ENCODE data around the gene TNFRSF1B.
A peak's percentile ranks its signal among the peaks of the same experiment; 100 is the strongest.

The TNFRSF1B gene

DNA sequence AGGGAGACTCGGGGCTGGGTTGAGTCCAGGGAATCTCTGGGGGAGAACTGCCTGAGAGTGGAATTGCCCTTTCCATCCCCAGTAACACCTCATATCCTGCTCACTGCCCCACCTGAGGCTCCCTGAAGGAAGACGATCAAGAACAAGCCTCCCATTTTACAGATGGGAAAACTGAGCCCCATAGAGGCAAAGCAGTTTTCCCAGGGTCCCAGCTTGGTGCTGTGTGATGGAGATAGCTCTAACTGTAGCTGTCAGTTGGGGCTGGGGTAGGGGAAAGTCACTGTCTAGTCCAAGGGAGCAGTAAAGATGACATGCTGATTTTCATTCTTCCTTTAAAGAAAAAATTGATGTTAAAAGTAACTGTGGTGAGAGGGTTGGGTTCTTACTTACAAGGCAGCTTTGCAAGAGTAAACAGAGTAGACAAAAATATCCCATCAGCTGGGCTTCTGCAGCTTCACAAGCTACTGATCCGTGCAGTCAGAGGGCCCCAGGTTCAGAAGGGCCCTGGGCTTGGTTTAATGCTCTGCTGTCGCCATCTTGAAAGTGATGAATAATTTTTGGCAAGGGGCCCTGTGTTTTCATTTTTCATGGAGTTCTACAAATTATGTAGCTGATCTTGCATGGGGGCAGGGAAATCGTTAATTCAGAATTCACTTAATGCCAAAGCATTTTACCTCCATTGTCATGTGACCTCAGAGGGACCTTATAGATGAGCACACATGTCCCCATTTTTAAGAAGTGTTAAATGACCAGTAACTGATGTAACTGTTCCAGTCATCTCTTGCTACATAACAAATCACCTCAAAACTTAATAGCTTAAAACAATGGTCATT, 17.6 kb upstream of the TNFRSF1B start:
- Histone ChIP-seq H3K36me3 (ENCODE audit: control insufficient read depth, insufficient read depth, low read length) (no peaks in the 10 kb centered on the region), H3K9me3 (ENCODE audit: control insufficient read depth, insufficient read depth, low read length) (no peaks in the 10 kb centered on the region), H3K27me3 (ENCODE audit: control insufficient read depth, insufficient read depth, low read length) (no peaks in the 10 kb centered on the region), H3K4me3 (ENCODE audit: low read depth, low read length) (no peak overlapping the region), H3K4me1 (ENCODE audit: control insufficient read depth, insufficient read depth, low read length) (0 out of 2 replicates have a peak, but pooled peaks cover 5% of the 10 kb centered on the region), H3K27ac (ENCODE audit: low read depth, low read length) (no peak overlapping the region), H3K9ac (ENCODE audit: low read depth, low read length) (no peak overlapping the region)

DNA sequence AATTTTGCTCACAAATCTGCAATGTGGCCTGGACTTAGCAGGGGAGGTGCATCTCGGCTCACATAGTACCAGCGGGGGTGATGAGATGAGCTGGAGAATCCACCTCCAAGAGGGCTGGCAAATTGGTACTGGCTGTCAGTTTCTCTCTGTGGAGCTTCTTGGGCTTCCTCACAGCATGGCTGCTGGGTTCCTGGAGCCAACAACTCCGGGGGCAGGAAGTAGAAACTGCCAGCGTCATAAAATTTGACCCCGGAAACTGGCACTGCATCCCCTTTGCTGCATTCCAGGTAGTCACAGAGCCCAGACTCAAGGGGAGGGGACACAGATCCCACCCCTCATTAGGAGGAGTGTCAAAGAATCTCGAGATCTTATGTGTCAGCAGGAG, 17.0 kb upstream of the TNFRSF1B start:
- no peaks in the 10 kb centered on the region for H3K9me3 ChIP-seq (ENCODE audit: control insufficient read depth, insufficient read depth, low read length)
- no peak overlapping the region for H3K27ac ChIP-seq (ENCODE audit: low read depth, low read length)
- 0 out of 2 replicates have a peak, but pooled peaks cover 5% of the 10 kb centered on the region for H3K4me1 ChIP-seq (ENCODE audit: control insufficient read depth, insufficient read depth, low read length)
- H3K27me3 ChIP-seq (ENCODE audit: control insufficient read depth, insufficient read depth, low read length), result no peaks in the 10 kb centered on the region
- no peaks in the 10 kb centered on the region for H3K36me3 ChIP-seq (ENCODE audit: control insufficient read depth, insufficient read depth, low read length)
- no peak overlapping the region for H3K4me3 ChIP-seq (ENCODE audit: low read depth, low read length)
- H3K9ac ChIP-seq (ENCODE audit: low read depth, low read length), result no peak overlapping the region

DNA sequence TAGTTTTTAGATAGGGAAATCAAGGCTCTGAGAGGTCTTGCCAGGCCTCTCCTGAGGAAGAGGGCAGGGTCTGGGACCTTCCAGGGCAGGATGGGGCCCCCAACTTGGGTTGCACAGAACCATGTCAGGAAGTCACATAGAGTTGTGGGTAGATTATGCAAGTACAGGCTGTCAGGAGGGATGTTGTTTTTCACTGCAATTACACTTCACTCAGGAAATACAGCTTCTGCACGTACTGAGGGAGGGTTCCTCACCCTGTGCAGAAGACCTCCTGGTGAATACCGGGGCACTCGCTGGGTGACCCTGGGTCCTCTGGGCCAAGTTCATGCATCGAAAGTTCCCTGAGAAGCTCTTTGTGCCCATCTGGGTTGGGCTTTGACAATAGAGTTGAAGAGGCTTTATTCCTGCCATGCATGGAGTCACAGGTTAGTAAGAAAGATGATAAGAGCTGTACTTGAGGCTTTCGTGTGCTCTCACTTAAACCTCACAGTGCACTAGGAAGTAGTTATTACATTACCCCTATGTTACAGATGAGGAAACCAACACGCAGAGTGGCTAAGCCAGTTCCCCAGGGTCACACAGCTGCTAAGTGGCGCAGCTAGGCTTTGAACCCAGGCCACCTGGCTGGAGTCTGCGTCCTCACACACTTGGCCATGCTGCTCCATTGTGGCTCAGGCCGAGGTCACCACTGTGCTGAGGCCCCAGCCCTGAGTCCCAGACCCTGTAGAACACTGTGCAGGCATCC, 16.2 kb upstream of the TNFRSF1B start:
- H3K27me3 ChIP-seq (ENCODE audit: control insufficient read depth, insufficient read depth, low read length), result no peaks in the 10 kb centered on the region
- 0 out of 2 replicates have a peak, but pooled peaks cover 5% of the 10 kb centered on the region for H3K4me1 ChIP-seq (ENCODE audit: control insufficient read depth, insufficient read depth, low read length)
- no peak overlapping the region for H3K27ac ChIP-seq (ENCODE audit: low read depth, low read length)
- no peak overlapping the region for H3K4me3 ChIP-seq (ENCODE audit: low read depth, low read length)
- H3K9me3 ChIP-seq (ENCODE audit: control insufficient read depth, insufficient read depth, low read length), result no peaks in the 10 kb centered on the region
- H3K36me3 ChIP-seq (ENCODE audit: control insufficient read depth, insufficient read depth, low read length), result no peaks in the 10 kb centered on the region
- H3K9ac ChIP-seq (ENCODE audit: low read depth, low read length), result no peak overlapping the region

DNA sequence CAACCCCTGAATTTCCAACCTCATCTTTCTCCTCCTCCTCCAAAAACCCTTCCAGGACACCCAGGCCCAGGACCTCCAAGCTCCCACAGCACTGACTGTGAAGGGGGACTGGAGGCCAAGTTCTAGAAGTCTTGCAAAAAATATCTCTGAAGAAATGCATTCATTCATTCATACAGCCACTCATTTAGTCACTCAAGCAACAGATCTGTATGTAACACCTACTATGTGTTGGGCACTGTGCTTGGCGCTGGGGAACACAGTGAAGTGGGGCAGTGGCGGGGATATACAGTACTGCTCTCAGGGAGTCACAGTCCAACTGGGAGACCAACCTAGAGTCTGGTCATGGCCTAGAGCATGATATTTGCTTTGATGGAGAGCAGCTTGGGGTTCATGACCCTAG, 15.3 kb upstream of the TNFRSF1B start:
- no peaks in the 10 kb centered on the region for H3K9me3 ChIP-seq (ENCODE audit: control insufficient read depth, insufficient read depth, low read length)
- no peaks in the 10 kb centered on the region for H3K36me3 ChIP-seq (ENCODE audit: control insufficient read depth, insufficient read depth, low read length)
- no peaks in the 10 kb centered on the region for H3K27me3 ChIP-seq (ENCODE audit: control insufficient read depth, insufficient read depth, low read length)
- 0 out of 2 replicates have a peak, but pooled peaks cover 5% of the 10 kb centered on the region for H3K4me1 ChIP-seq (ENCODE audit: control insufficient read depth, insufficient read depth, low read length)
- no peak overlapping the region for H3K4me3 ChIP-seq (ENCODE audit: low read depth, low read length)
- H3K27ac ChIP-seq (ENCODE audit: low read depth, low read length), result no peak overlapping the region
- H3K9ac ChIP-seq (ENCODE audit: low read depth, low read length), result no peak overlapping the region

DNA sequence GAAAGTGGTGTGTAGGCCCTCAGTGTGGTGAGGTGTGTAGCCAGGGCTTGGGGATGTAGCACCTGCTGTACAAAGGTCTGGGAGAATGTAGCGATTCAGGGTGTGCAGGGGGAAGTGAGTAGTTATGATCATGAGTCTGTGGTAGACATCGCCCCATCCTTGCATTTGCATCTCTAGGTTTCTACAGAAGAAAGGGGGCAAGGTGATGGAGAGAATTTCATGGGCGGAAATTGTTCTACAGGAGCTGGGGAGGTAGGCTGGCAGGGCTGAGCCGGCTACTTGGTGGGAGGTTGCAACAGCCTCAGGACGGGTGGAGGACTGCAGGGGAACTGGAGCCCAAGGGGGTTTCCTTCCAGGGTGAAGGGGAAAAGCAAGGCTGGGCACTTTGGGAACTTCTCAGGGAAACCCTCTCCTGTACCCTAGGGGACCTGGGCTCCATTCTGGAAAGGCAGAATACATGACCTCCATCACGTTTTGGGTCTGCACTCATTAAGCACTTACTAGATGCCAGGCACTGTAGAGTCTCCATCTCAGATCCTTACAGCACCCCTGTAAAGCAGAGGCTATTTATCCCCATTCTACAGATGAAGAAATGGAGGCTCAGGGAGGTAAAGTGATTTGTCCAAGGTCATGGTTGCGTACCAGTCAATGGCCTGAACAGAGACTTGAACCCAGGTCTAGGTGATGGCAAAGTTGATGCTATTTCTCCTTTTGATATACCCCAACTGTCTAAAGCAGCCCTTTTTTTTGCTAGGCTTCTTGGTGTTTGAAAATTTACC, 14.5 kb upstream of the TNFRSF1B start:
- Histone ChIP-seq H3K27ac (ENCODE audit: low read depth, low read length) (no peak overlapping the region), H3K27me3 (ENCODE audit: control insufficient read depth, insufficient read depth, low read length) (no peaks in the 10 kb centered on the region), H3K4me3 (ENCODE audit: low read depth, low read length) (no peak overlapping the region), H3K36me3 (ENCODE audit: control insufficient read depth, insufficient read depth, low read length) (no peaks in the 10 kb centered on the region), H3K9ac (ENCODE audit: low read depth, low read length) (no peak overlapping the region), H3K9me3 (ENCODE audit: control insufficient read depth, insufficient read depth, low read length) (no peaks in the 10 kb centered on the region), H3K4me1 (ENCODE audit: control insufficient read depth, insufficient read depth, low read length) (0 out of 2 replicates have a peak, but pooled peaks cover under 1% of the 10 kb centered on the region)

DNA sequence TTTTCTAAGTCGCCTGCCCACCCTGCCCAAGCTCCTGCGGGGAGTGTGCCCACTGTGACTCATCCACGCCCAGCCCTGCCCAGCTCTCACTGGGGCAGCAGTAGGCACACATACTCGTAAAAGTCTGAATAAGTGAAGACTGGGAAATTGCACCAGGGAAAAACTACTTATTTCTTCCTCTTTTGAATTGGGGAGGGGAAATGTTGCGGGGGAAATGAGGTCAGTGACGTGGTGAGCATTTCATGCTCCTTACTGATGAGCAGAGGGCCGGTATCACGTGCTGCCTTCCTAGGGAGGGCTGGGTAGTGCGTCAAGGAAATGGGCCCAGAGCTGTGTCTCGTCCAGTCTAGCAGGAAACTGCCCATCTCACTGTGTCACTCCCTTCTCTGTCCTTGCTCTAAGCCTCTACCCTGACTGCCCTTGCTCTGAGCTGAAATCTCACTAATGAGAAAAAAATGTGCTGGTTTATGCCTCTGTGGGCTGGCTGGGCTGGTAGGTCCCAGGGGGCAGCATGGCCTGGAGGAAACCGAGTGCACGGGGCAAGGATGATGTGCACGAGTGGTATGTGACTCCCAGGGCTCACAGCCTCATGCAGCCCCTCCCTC, 13.5 kb upstream of the TNFRSF1B start:
- Histone ChIP-seq H3K9ac (ENCODE audit: low read depth, low read length) (no peak overlapping the region), H3K36me3 (ENCODE audit: control insufficient read depth, insufficient read depth, low read length) (no peaks in the 10 kb centered on the region), H3K9me3 (ENCODE audit: control insufficient read depth, insufficient read depth, low read length) (no peaks in the 10 kb centered on the region), H3K4me1 (ENCODE audit: control insufficient read depth, insufficient read depth, low read length) (peaks cover 7% of the 10 kb centered on the region; the same call in 1 of the 2 replicates), H3K4me3 (ENCODE audit: low read depth, low read length) (no peak overlapping the region), H3K27me3 (ENCODE audit: control insufficient read depth, insufficient read depth, low read length) (no peaks in the 10 kb centered on the region), H3K27ac (ENCODE audit: low read depth, low read length) (no peak overlapping the region)

DNA sequence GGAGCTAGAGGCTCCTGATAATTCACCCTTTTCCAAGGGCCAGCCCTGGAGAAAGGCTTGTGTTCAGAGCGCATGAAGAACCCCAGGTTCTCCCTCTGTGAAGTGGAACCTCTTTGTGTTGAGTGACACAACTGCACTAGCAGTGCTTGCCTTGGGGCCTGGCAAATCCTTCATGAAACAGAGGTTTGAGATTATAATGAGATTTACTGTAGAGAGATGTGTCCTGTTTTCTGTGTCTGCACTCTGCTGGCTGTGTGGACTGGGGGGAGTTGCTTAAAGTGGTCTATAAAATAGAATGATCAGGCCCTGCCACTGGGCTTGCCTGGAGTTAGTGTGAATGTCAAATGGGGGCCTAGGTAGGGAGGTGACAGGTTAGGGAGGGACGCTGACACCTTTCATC, 11.5 kb upstream of the TNFRSF1B start:
- Histone ChIP-seq H3K36me3 (ENCODE audit: control insufficient read depth, insufficient read depth, low read length) (no peaks in the 10 kb centered on the region), H3K9me3 (ENCODE audit: control insufficient read depth, insufficient read depth, low read length) (no peaks in the 10 kb centered on the region), H3K27ac (ENCODE audit: low read depth, low read length) (no peak overlapping the region), H3K4me3 (ENCODE audit: low read depth, low read length) (no peak overlapping the region), H3K27me3 (ENCODE audit: control insufficient read depth, insufficient read depth, low read length) (no peaks in the 10 kb centered on the region), H3K4me1 (ENCODE audit: control insufficient read depth, insufficient read depth, low read length) (peaks cover 13% of the 10 kb centered on the region), H3K9ac (ENCODE audit: low read depth, low read length) (no peak overlapping the region)

DNA sequence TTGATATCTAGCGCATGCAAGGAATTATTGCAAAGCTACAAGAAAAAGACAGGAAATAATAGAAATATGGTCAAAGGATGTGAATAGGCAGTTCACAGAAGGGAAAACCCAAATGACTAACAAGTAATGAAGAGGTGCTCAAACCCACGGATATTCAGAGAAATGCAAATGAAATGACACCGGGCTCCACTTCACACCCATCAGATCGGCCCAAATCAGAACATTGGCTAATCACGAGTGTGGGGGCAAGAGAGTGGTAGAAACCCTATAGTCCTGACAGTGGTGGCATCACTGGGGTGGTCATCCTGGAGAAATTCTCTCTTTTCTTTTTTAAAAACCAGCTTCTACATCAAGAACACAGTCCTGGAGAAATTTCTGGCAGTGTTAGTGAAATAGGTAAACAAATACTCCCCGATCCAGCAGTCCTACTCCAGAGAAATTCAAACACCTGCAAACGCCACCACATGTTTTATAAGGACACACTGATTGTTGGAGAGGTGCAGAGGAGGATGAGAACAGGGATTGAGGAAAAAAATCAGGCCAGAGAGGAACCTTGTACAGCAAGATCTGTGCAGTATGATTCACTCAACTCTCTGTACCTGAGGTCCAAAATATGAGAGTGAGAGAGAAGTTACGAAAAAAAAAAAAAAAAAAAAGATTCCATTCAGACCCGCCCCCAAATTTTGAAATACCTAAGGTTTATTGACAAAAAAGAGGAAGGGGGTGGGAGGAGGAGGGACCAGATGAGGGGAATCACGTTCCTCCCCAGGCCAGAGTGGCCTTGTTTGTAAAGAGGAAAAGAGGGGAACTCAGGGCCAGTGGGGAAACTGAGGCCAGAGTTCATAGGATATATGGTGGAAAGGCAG, 9.2 kb upstream of the TNFRSF1B start:
- H3K9me3 ChIP-seq (ENCODE audit: control insufficient read depth, insufficient read depth, low read length), result no peaks in the 10 kb centered on the region
- H3K36me3 ChIP-seq (ENCODE audit: control insufficient read depth, insufficient read depth, low read length), result no peaks in the 10 kb centered on the region
- no peak overlapping the region for H3K4me3 ChIP-seq (ENCODE audit: low read depth, low read length)
- H3K9ac ChIP-seq (ENCODE audit: low read depth, low read length), result no peak overlapping the region
- H3K4me1 ChIP-seq (ENCODE audit: control insufficient read depth, insufficient read depth, low read length), result peaks cover 13% of the 10 kb centered on the region
- no peak overlapping the region for H3K27ac ChIP-seq (ENCODE audit: low read depth, low read length)
- no peaks in the 10 kb centered on the region for H3K27me3 ChIP-seq (ENCODE audit: control insufficient read depth, insufficient read depth, low read length)

DNA sequence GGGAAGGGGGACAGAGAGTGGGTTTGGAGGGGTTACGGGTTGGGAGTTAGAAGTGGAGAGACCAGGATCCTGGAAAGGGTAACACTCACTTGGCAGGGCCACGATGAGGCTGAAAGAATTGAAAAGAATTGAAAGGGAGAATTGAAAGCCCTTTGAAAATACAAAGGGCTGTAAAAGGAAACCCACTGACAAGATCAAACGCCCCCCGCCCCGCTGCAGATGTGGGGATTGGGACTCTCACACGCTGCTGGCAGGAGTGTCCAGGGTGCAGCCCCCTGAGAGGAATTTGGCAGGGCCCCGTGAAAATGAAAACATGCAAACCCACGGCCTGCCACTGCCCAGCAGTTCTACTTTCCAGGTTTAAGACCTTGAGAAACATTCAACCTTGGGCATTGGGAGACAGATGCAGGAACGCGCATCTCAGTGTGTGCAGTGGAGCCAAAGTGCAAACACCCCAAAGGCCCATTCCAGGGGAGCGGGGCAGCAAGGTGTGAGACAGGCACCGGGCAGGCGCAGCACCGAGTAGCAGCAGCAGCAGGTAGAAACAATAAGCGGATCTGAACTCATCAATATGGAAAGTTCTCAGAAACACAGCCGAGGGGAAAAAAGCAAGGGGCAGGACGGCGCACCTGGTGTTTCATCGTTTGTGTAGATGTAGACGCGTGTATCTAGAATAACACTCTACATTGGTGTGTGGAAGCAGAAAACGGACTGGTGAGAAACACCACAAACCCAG, 8.3 kb upstream of the TNFRSF1B start:
- Histone ChIP-seq H3K9me3 (ENCODE audit: control insufficient read depth, insufficient read depth, low read length) (no peaks in the 10 kb centered on the region), H3K4me1 (ENCODE audit: control insufficient read depth, insufficient read depth, low read length) (peaks cover 13% of the 10 kb centered on the region), H3K4me3 (ENCODE audit: low read depth, low read length) (0 out of 2 replicates have a peak overlapping the region, but pooled peaks have one; percentile 19), H3K9ac (ENCODE audit: low read depth, low read length) (no peak overlapping the region), H3K27ac (ENCODE audit: low read depth, low read length) (no peak overlapping the region), H3K36me3 (ENCODE audit: control insufficient read depth, insufficient read depth, low read length) (no peaks in the 10 kb centered on the region), H3K27me3 (ENCODE audit: control insufficient read depth, insufficient read depth, low read length) (no peaks in the 10 kb centered on the region)

Data from HUES48 (cell line).